ENCODE data around the gene EMID1.

The EMID1 gene

GRCh38 chr22:29205594-29206371, at the start of gene EMID1:
EMID1 (plus strand) TSS chr22:29205896; CDS start chr22:29206039, 143 bp downstream.
- TF ChIP-seq MYC (IDR thresholded peaks at IDR 0.05; ENCODE audit: low read depth, low read length), result no peak
- peak; percentile 13 for TF ChIP-seq CTCF (IDR thresholded peaks at IDR 0.05; ENCODE audit: low read depth, low read length)
- TF ChIP-seq MAX (IDR thresholded peaks at IDR 0.05; ENCODE audit: low read depth, low read length), result no peak
- peak; percentile 34 for TF ChIP-seq POLR2A (IDR thresholded peaks at IDR 0.05; ENCODE audit: extremely low read depth, insufficient read length)
- peak within 1 kb of the TSS; percentile 81 for H3K4me3 ChIP-seq (ENCODE audit: low read depth, low read length)
- peak; percentile 69 for DNase-seq (ENCODE audit: low read depth)

GRCh38 chr22:29155966-29156365, 49.7 kb upstream of the EMID1 start:
- DNase-seq (ENCODE audit: low read depth), result no peak
- TF ChIP-seq MAX (IDR thresholded peaks at IDR 0.05; ENCODE audit: low read depth, low read length), result no peak
- no peak for TF ChIP-seq POLR2A (IDR thresholded peaks at IDR 0.05; ENCODE audit: extremely low read depth, insufficient read length)
- TF ChIP-seq CTCF (IDR thresholded peaks at IDR 0.05; ENCODE audit: low read depth, low read length), result no peak
- TF ChIP-seq MYC (IDR thresholded peaks at IDR 0.05; ENCODE audit: low read depth, low read length), result no peak

GRCh38 chr22:29156507-29156906, 49.2 kb upstream of the EMID1 start:
- DNase-seq (ENCODE audit: low read depth), result peak; percentile 63
- no peak overlapping the region for H3K4me3 ChIP-seq (ENCODE audit: low read depth, low read length)
- TF ChIP-seq MYC (IDR thresholded peaks at IDR 0.05; ENCODE audit: low read depth, low read length), result no peak
- TF ChIP-seq CTCF (IDR thresholded peaks at IDR 0.05; ENCODE audit: low read depth, low read length), result peak; percentile 45

More at GRCh38 chr22:29155966-29156365, 49.7 kb upstream of the EMID1 start:
- no peak overlapping the region for H3K4me3 ChIP-seq (ENCODE audit: low read depth, low read length)

GRCh38 chr22:29157759-29158535, 47.7 kb upstream of the EMID1 start:
- H3K4me3 ChIP-seq (ENCODE audit: low read depth, low read length), result no peak overlapping the region
- no peak for TF ChIP-seq POLR2A (IDR thresholded peaks at IDR 0.05; ENCODE audit: extremely low read depth, insufficient read length)
- TF ChIP-seq MYC (IDR thresholded peaks at IDR 0.05; ENCODE audit: low read depth, low read length), result no peak
- no peak for TF ChIP-seq CTCF (IDR thresholded peaks at IDR 0.05; ENCODE audit: low read depth, low read length)
- TF ChIP-seq MAX (IDR thresholded peaks at IDR 0.05; ENCODE audit: low read depth, low read length), result no peak
- no peak for DNase-seq (ENCODE audit: low read depth)

GRCh38 chr22:29158546-29158945, 47.1 kb upstream of the EMID1 start:
- DNase-seq (ENCODE audit: low read depth), result peak; percentile 38
- TF ChIP-seq MAX (IDR thresholded peaks at IDR 0.05; ENCODE audit: low read depth, low read length), result no peak
- no peak for TF ChIP-seq POLR2A (IDR thresholded peaks at IDR 0.05; ENCODE audit: extremely low read depth, insufficient read length)
- TF ChIP-seq CTCF (IDR thresholded peaks at IDR 0.05; ENCODE audit: low read depth, low read length), result no peak
- TF ChIP-seq MYC (IDR thresholded peaks at IDR 0.05; ENCODE audit: low read depth, low read length), result no peak
- no peak overlapping the region for H3K4me3 ChIP-seq (ENCODE audit: low read depth, low read length)

All from NB4 (cell line).